WTC11 (cell line): Measurements from ENCODE around the gene MACROD2. TPM values are rescaled to one million over a fixed set of nuclear protein-coding genes. Genes with fewer than 3 reads are reported as not detected.

Experiments
- ATAC-seq: fragments of 200-7000 bp; cut with Tn5 transposase; 2 replicates; pipeline ENCODE4 v1.10.0; 2021; ENCODE audit warnings: mild to moderate bottlenecking, moderate library complexity
- CTCF ChIA-PET: fragments of 300-600 bp; sonication (Branson Sonifier 250); formaldehyde crosslinking; loops from one replicate; lab custom pipeline; 2021; ENCODE audit warnings: antibody characterized with exemption; lab: Charles Lee
- POLR2A ChIA-PET: fragments of 350-600 bp; sonication (Branson Sonifier 250); formaldehyde crosslinking; loops from one replicate; lab custom pipeline; 2021; ENCODE audit warnings: antibody characterized with exemption; lab: Charles Lee
- DNase-seq: peaks from one replicate; pipeline ENCODE4 v3.0.0; 2021; ENCODE audit warnings: low spot score
- H3K27ac Mint-ChIP-seq: 2 replicates; pipeline ENCODE4 v1.8.0; 2021; ENCODE audit warnings: mixed read lengths
- H3K27me3 Mint-ChIP-seq: 2 replicates; pipeline ENCODE4 v1.8.0; 2021; ENCODE audit warnings: low read depth, mild to moderate bottlenecking, moderate library complexity, mixed read lengths
- H3K36me3 Mint-ChIP-seq: 2 replicates; pipeline ENCODE4 v1.8.0; 2021; ENCODE audit warnings: mixed read lengths
- H3K4me1 Mint-ChIP-seq: 2 replicates; pipeline ENCODE4 v1.8.0; 2022; ENCODE audit warnings: mixed read lengths
- H3K4me3 Mint-ChIP-seq: 2 replicates; pipeline ENCODE4 v1.8.0; 2021; ENCODE audit warnings: mild to moderate bottlenecking, moderate library complexity, mixed read lengths
- H3K9me3 Mint-ChIP-seq: 2 replicates; pipeline ENCODE4 v1.8.0; 2021; ENCODE audit warnings: mixed read lengths
- ATF3 ChIP-seq: sonication (generic); formaldehyde crosslinking; conservative IDR thresholded peaks from 2 replicates; pipeline ENCODE4 v1.8.1; 2022; ENCODE audit warnings: mild to moderate bottlenecking, missing genetic modification reagents
- E2F1 ChIP-seq: sonication (generic); formaldehyde crosslinking; IDR thresholded peaks from 2 replicates; pipeline ENCODE4 v1.8.0; 2022; ENCODE audit warnings: mild to moderate bottlenecking, missing genetic modification reagents
- E2F4 ChIP-seq: sonication (generic); formaldehyde crosslinking; IDR thresholded peaks from 2 replicates; pipeline ENCODE4 v1.8.1; 2022; ENCODE audit warnings: low read depth, mild to moderate bottlenecking, moderate library complexity, missing genetic modification reagents, borderline replicate concordance
- FOXK1 ChIP-seq: sonication (generic); formaldehyde crosslinking; IDR thresholded peaks from 2 replicates; pipeline ENCODE4 v1.8.0; 2022; ENCODE audit warnings: mild to moderate bottlenecking, moderate library complexity, missing genetic modification reagents
- GABPB1 ChIP-seq: sonication (generic); formaldehyde crosslinking; IDR thresholded peaks from 2 replicates; pipeline ENCODE4 v1.8.1; 2023; ENCODE audit warnings: mild to moderate bottlenecking, missing genetic modification reagents
- HMGA2 ChIP-seq: fragments of 250-450 bp; sonication (Bioruptor Pico); IDR thresholded peaks from 2 replicates; pipeline ENCODE4 v1.4.0; 2021; ENCODE audit warnings: mild to moderate bottlenecking, moderate library complexity
- IRF2 ChIP-seq: sonication (generic); formaldehyde crosslinking; IDR thresholded peaks from 2 replicates; pipeline ENCODE4 v1.8.0; 2022; ENCODE audit warnings: low read depth, missing genetic modification reagents, borderline replicate concordance
- KAT7 ChIP-seq: sonication (generic); formaldehyde crosslinking; IDR thresholded peaks from 2 replicates; pipeline ENCODE4 v1.8.1; 2023; ENCODE audit warnings: missing genetic modification reagents, mild to moderate bottlenecking, borderline replicate concordance
- PRRX2 ChIP-seq: fragments of 250-450 bp; sonication (Bioruptor Pico); IDR thresholded peaks from 2 replicates; pipeline ENCODE4 v1.8.0; 2021; ENCODE audit warnings: mild to moderate bottlenecking
- SP1 ChIP-seq: sonication (generic); formaldehyde crosslinking; conservative IDR thresholded peaks from 2 replicates; pipeline ENCODE4 v1.8.1; 2022; ENCODE audit warnings: missing genetic modification reagents
- STAT6 ChIP-seq: sonication (generic); formaldehyde crosslinking; conservative IDR thresholded peaks from 2 replicates; pipeline ENCODE4 v1.8.1; 2023; ENCODE audit warnings: mild to moderate bottlenecking, low read depth, missing genetic modification reagents, moderate library complexity
- TCF7 ChIP-seq: sonication (generic); formaldehyde crosslinking; IDR thresholded peaks from 2 replicates; pipeline ENCODE4 v1.8.0; 2022; ENCODE audit warnings: mild to moderate bottlenecking, low read depth, missing genetic modification reagents, moderate library complexity
- ZBTB21 ChIP-seq: sonication (generic); formaldehyde crosslinking; IDR thresholded peaks from 2 replicates; pipeline ENCODE4 v1.8.1; 2023; ENCODE audit warnings: mild to moderate bottlenecking, missing genetic modification reagents, borderline replicate concordance
- ZNF232 ChIP-seq: sonication (generic); formaldehyde crosslinking; IDR thresholded peaks from 2 replicates; pipeline ENCODE4 v1.8.0; 2022; ENCODE audit warnings: mild to moderate bottlenecking, missing genetic modification reagents
- ZNF281 ChIP-seq: sonication (generic); formaldehyde crosslinking; IDR thresholded peaks from 2 replicates; pipeline ENCODE4 v1.8.0; 2023; ENCODE audit warnings: mild to moderate bottlenecking, missing genetic modification reagents
- ZNF425 ChIP-seq: fragments of 250-450 bp; sonication (Bioruptor Pico); conservative IDR thresholded peaks from 2 replicates; pipeline ENCODE4 v1.9.0; 2021; ENCODE audit warnings: mild to moderate bottlenecking
- ZNF512 ChIP-seq: sonication (generic); formaldehyde crosslinking; IDR thresholded peaks from 2 replicates; pipeline ENCODE4 v1.8.1; 2022; ENCODE audit warnings: missing genetic modification reagents, borderline replicate concordance
- total RNA-seq: library from RNA; stranded (reverse); gene quantifications from 3 replicates; pipeline ENCODE4 v1.2.3, GENCODE V29; 2021

Gene MACROD2
- total RNA-seq, 1 experiment from 2014 or later = 4.1 TPM

- no peak overlapping the region for H3K4me3 Mint-ChIP-seq
- POLR2A ChIA-PET = no interaction called here
- no peaks in the 10 kb centered on the region for H3K27me3 Mint-ChIP-seq
- CTCF ChIA-PET = no interaction called here
- ATAC-seq (no peak), DNase-seq (no peak)
- TF ChIP-seq KAT7 = no peak
- no peak for TF ChIP-seq HMGA2
- TF ChIP-seq ZNF232 = no peak
- no peaks in the 10 kb centered on the region for H3K36me3 Mint-ChIP-seq
- H3K4me1 Mint-ChIP-seq = peaks cover 6% of the 10 kb centered on the region
- H3K9me3 Mint-ChIP-seq = no peaks in the 10 kb centered on the region
- H3K27ac Mint-ChIP-seq = no peak overlapping the region
Measured at GRCh38 chr20:14685183-14685582, 689.9 kb downstream of the MACROD2 start.

GRCh38 chr20:14687313-14687712 lies 692.0 kb downstream of the MACROD2 start:
- CTCF ChIA-PET = no interaction called here
- Mint-ChIP-seq H3K27me3 (no peaks in the 10 kb centered on the region), H3K36me3 (no peaks in the 10 kb centered on the region), H3K4me1 (no peaks in the 10 kb centered on the region), H3K27ac (no peak overlapping the region), H3K4me3 (no peak overlapping the region), H3K9me3 (no peaks in the 10 kb centered on the region)
- DNase-seq (no peak), ATAC-seq (no peak)
- POLR2A ChIA-PET = no interaction called here
- TF ChIP-seq ZNF512 (CRISPR knock-in tag) (no peak), ZBTB21 (no peak)

GRCh38 chr20:14688005-14688404 lies 692.7 kb downstream of the MACROD2 start:
- CTCF ChIA-PET = no interaction called here
- H3K27ac Mint-ChIP-seq = no peak overlapping the region
- DNase-seq (no peak), ATAC-seq (no peak)
- POLR2A ChIA-PET = no interaction called here
- no peak overlapping the region for H3K4me3 Mint-ChIP-seq
- TF ChIP-seq E2F4 (no peak), IRF2 (CRISPR knock-in tag) (no peak), GABPB1 (CRISPR knock-in tag) (no peak), ATF3 (CRISPR knock-in tag) (no peak), STAT6 (CRISPR knock-in tag) (no peak), TCF7 (CRISPR knock-in tag) (no peak), E2F1 (CRISPR knock-in tag) (no peak), FOXK1 (CRISPR knock-in tag) (no peak), PRRX2 (no peak), ZNF425 (CRISPR knock-in tag) (no peak), ZNF281 (CRISPR knock-in tag) (no peak), SP1 (CRISPR knock-in tag) (no peak)
- no peaks in the 10 kb centered on the region for H3K4me1 Mint-ChIP-seq
- H3K27me3 Mint-ChIP-seq = no peaks in the 10 kb centered on the region
- no peaks in the 10 kb centered on the region for H3K9me3 Mint-ChIP-seq
- no peaks in the 10 kb centered on the region for H3K36me3 Mint-ChIP-seq
